H9 (cell line): Measurements from ENCODE around the gene MAPK14. TPM values are rescaled to one million over a fixed set of nuclear protein-coding genes. Genes with fewer than 3 reads are reported as not detected.

Experiments used
- DNase-seq: peaks from one replicate; pipeline ENCODE4 v3.0.0-alpha.2; 2017
- H2AFZ ChIP-seq: one replicate; pipeline ENCODE4 v1.6.1; 2013; ENCODE audit warnings: mild to moderate bottlenecking, low read length, control low read depth, moderate library complexity
- H2AK5ac ChIP-seq: 2 replicates; pipeline ENCODE4 v1.6.1; 2013; ENCODE audit warnings: low read length, control low read depth, mixed read lengths; ENCODE audit not compliant: insufficient read length
- H2BK120ac ChIP-seq: one replicate; pipeline ENCODE4 v1.6.1; 2013; ENCODE audit warnings: low read depth, mild to moderate bottlenecking, low read length, control low read depth, inconsistent platforms; ENCODE audit not compliant: poor library complexity, severe bottlenecking
- H2BK12ac ChIP-seq: 2 replicates; pipeline ENCODE4 v1.6.1; 2013; ENCODE audit warnings: low read length, control low read depth, mixed read lengths, low read depth; ENCODE audit not compliant: insufficient read length
- H2BK15ac ChIP-seq: 2 replicates; pipeline ENCODE4 v1.6.1; 2013; ENCODE audit warnings: low read depth, low read length, control low read depth
- H2BK20ac ChIP-seq: one replicate; pipeline ENCODE4 v1.6.1; 2013; ENCODE audit warnings: low read depth, mild to moderate bottlenecking, low read length, control low read depth, inconsistent platforms; ENCODE audit not compliant: poor library complexity, severe bottlenecking
- H2BK5ac ChIP-seq: 2 replicates; pipeline ENCODE4 v1.6.1; 2013; ENCODE audit warnings: low read length, control low read depth, mixed read lengths; ENCODE audit not compliant: insufficient read length
- H3K14ac ChIP-seq: 2 replicates; pipeline ENCODE4 v1.6.1; 2013; ENCODE audit warnings: low read length, control low read depth; ENCODE audit not compliant: insufficient read depth
- H3K18ac ChIP-seq: 2 replicates; pipeline ENCODE4 v1.6.1; 2013; ENCODE audit warnings: low read depth, mild to moderate bottlenecking, mixed read lengths, low read length, control low read depth; ENCODE audit not compliant: insufficient read length
- H3K23ac ChIP-seq: 2 replicates; pipeline ENCODE4 v1.6.1; 2013; ENCODE audit warnings: low read length, control low read depth, mixed read lengths, low read depth; ENCODE audit not compliant: insufficient read length
- H3K23me2 ChIP-seq: 2 replicates; pipeline ENCODE4 v1.6.1; 2013; ENCODE audit warnings: low read depth, mild to moderate bottlenecking, mixed read lengths, low read length, control low read depth; ENCODE audit not compliant: insufficient read length, poor library complexity, severe bottlenecking
- H3K27ac ChIP-seq: 2 replicates; pipeline ENCODE4 v1.5.1; 2013; ENCODE audit warnings: low read length, control low read depth, mixed read lengths, low read depth; ENCODE audit not compliant: insufficient read length
- H3K27me3 ChIP-seq: 2 replicates; pipeline ENCODE4 v1.6.1; 2013; ENCODE audit warnings: low read length, control low read depth, inconsistent platforms; ENCODE audit not compliant: insufficient read depth
- H3K4ac ChIP-seq: 2 replicates; pipeline ENCODE4 v1.6.1; 2013; ENCODE audit warnings: low read depth, mild to moderate bottlenecking, control low read depth, inconsistent platforms, low read length, moderate library complexity
- H3K4me1 ChIP-seq: 2 replicates; pipeline ENCODE4 v1.6.1; 2013; ENCODE audit warnings: low read length, control low read depth, inconsistent platforms; ENCODE audit not compliant: insufficient read depth
- H3K4me2 ChIP-seq: 2 replicates; pipeline ENCODE4 v1.6.1; 2013; ENCODE audit warnings: low read length, control low read depth, mixed read lengths; ENCODE audit not compliant: insufficient read length, insufficient read depth
- H3K56ac ChIP-seq: 2 replicates; pipeline ENCODE4 v1.6.1; 2013; ENCODE audit warnings: low read depth, mild to moderate bottlenecking, mixed read lengths, low read length, control low read depth; ENCODE audit not compliant: insufficient read length
- H3K79me1 ChIP-seq: 2 replicates; pipeline ENCODE4 v1.6.1; 2013; ENCODE audit warnings: low read depth, mild to moderate bottlenecking, moderate library complexity, low read length, control low read depth, inconsistent platforms; ENCODE audit not compliant: insufficient read depth, poor library complexity, severe bottlenecking
- H3K79me2 ChIP-seq: 2 replicates; pipeline ENCODE4 v1.6.1; 2013; ENCODE audit warnings: low read length, control low read depth, inconsistent platforms; ENCODE audit not compliant: insufficient read depth
- H3K9ac ChIP-seq: 2 replicates; pipeline ENCODE4 v1.6.1; 2013; ENCODE audit warnings: low read length, control low read depth, mixed read lengths; ENCODE audit not compliant: insufficient read length; ENCODE audit errors: extremely low read depth
- H3K9me3 ChIP-seq: one replicate; pipeline ENCODE4 v1.6.1; 2013; ENCODE audit warnings: low read depth, low read length, inconsistent platforms; ENCODE audit not compliant: control insufficient read depth
- H3T11ph ChIP-seq: one replicate; pipeline ENCODE4 v1.6.1; 2013; ENCODE audit warnings: mild to moderate bottlenecking, low read length, control low read depth, inconsistent platforms
- H4K20me1 ChIP-seq: one replicate; pipeline ENCODE4 v1.6.1; 2013; ENCODE audit not compliant: control insufficient read depth, insufficient read length, insufficient read depth
- H4K5ac ChIP-seq: 2 replicates; pipeline ENCODE4 v1.6.1; 2013; ENCODE audit warnings: low read depth, mild to moderate bottlenecking, mixed read lengths, low read length, control low read depth; ENCODE audit not compliant: insufficient read length
- H4K8ac ChIP-seq: replicated peaks from 2 replicates; pipeline ENCODE4 v1.6.1; 2013; ENCODE audit warnings: low read length, control low read depth, mixed read lengths, low read depth; ENCODE audit not compliant: insufficient read length
- H4K91ac ChIP-seq: 2 replicates; pipeline ENCODE4 v1.6.1; 2013; ENCODE audit warnings: low read depth, mild to moderate bottlenecking, moderate library complexity, mixed read lengths, low read length, control low read depth; ENCODE audit not compliant: insufficient read length
- H3K27ac Mint-ChIP-seq, 3 experiments: 2 replicates in 2 of 3; 3 replicates in 1 of 3; pipeline ENCODE4 v1.8.0; 2020 to 2021; ENCODE audit warnings: mixed read lengths in 3 of 3, mild to moderate bottlenecking in 1 of 3, moderate library complexity in 1 of 3
- H3K27me3 Mint-ChIP-seq: 2 replicates; pipeline ENCODE4 v1.8.0; 2021; ENCODE audit warnings: low read depth, mild to moderate bottlenecking, moderate library complexity, mixed read lengths
- H3K36me3 Mint-ChIP-seq, 3 experiments: 2 replicates in 2 of 3; 3 replicates in 1 of 3; pipeline ENCODE4 v1.8.0; 2020 to 2021; ENCODE audit warnings: low read depth in 3 of 3, mixed read lengths in 3 of 3; ENCODE audit not compliant: insufficient read depth in 1 of 3
- H3K4me1 Mint-ChIP-seq, 2 experiments: 2 replicates each; pipeline ENCODE4 v1.8.0; 2020; ENCODE audit warnings: mixed read lengths in 2 of 2
- H3K4me3 Mint-ChIP-seq, 2 experiments: 2 replicates in 1 of 2; 3 replicates in 1 of 2; pipeline ENCODE4 v1.8.0; 2020 to 2021; ENCODE audit warnings: mild to moderate bottlenecking in 2 of 2, mixed read lengths in 2 of 2, moderate library complexity in 1 of 2
- H3K9me3 Mint-ChIP-seq, 2 experiments: 2 replicates in 1 of 2; 3 replicates in 1 of 2; pipeline ENCODE4 v1.8.0; 2020; ENCODE audit warnings: mild to moderate bottlenecking in 2 of 2, mixed read lengths in 2 of 2, moderate library complexity in 1 of 2
- WGBS: extraction: QIAGEN DNeasy Blood & Tissue Kit; methylation state at CpG from one replicate; pipeline ENCODE4 v1.1.7; 2013; ENCODE audit warnings: missing lambda C conversion rate, low lambda C conversion rate, mixed read lengths; ENCODE audit not compliant: insufficient read length; ENCODE audit errors: extremely low coverage; 5-methylcytosine and 5-hydroxymethylcytosine counted together
- total RNA-seq: library from RNA; stranded (reverse); gene quantifications from 2 replicates; pipeline ENCODE4 v1.2.1, GENCODE V29; 2021
- TF ChIP-seq, protein P1 (sequence below): fragments of 200-600 bp; sonication (generic); conservative IDR thresholded peaks from 3 replicates; pipeline ENCODE4 v1.8.0; 2021; ENCODE audit warnings: antibody characterized with exemption, mild to moderate bottlenecking

Gene MAPK14
- total RNA-seq, 1 experiment from 2014 or later: 40.5 TPM

DNA sequence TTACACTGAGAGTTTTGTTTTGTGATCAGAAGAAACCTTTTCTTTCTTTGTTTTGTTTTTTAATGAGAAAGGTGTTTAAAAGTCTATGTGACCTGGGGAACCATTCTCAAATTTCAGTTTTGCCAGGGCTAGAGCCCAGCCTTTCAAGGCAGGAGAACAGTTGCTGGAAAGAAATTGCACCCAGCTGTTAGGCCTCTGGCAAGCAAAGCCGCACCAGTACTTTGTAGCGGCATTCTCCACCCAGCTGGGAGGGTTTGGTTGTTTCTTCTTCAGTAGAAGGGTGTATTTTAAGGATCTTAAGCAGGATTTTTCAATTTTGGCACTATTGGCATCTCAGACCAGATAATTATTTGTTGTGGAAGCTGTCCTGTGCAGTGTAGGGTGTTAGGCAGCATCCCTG, 86.1 kb downstream of the MAPK14 start:
- WGBS: no CpG with 5 or more reads among the region's 2 CpGs
- no peak overlapping the region for H3K27ac ChIP-seq
- Mint-ChIP-seq H3K27ac (no peak overlapping the region), H3K4me3 (no peak overlapping the region), H3K36me3 (peaks cover under 1 to 22% (median 9%) of the 10 kb centered on the region in 3 experiments), H3K4me1 (peaks cover 15 to 16% of the 10 kb centered on the region in 2 experiments), H3K9me3 (no peaks in the 10 kb centered on the region), H3K27me3 (no peaks in the 10 kb centered on the region)
- no peak overlapping the region for H4K91ac ChIP-seq
- H2BK5ac ChIP-seq: no peak overlapping the region
- no peak overlapping the region for H3K4ac ChIP-seq
- no peaks in the 10 kb centered on the region for H3K9me3 ChIP-seq
- no peak overlapping the region for H4K8ac ChIP-seq
- H3K9ac ChIP-seq: no peak overlapping the region
- no peak overlapping the region for H2BK15ac ChIP-seq
- H3K14ac ChIP-seq: no peak overlapping the region
- H2BK12ac ChIP-seq: no peak overlapping the region
- no peak overlapping the region for H2AFZ ChIP-seq
- H2BK120ac ChIP-seq: no peak overlapping the region
- H2BK20ac ChIP-seq: no peak overlapping the region
- no peaks in the 10 kb centered on the region for H3K27me3 ChIP-seq
- no peak overlapping the region for H4K5ac ChIP-seq
- H3K79me2 ChIP-seq: no peaks in the 10 kb centered on the region
- TF ChIP-seq, protein P1, sequence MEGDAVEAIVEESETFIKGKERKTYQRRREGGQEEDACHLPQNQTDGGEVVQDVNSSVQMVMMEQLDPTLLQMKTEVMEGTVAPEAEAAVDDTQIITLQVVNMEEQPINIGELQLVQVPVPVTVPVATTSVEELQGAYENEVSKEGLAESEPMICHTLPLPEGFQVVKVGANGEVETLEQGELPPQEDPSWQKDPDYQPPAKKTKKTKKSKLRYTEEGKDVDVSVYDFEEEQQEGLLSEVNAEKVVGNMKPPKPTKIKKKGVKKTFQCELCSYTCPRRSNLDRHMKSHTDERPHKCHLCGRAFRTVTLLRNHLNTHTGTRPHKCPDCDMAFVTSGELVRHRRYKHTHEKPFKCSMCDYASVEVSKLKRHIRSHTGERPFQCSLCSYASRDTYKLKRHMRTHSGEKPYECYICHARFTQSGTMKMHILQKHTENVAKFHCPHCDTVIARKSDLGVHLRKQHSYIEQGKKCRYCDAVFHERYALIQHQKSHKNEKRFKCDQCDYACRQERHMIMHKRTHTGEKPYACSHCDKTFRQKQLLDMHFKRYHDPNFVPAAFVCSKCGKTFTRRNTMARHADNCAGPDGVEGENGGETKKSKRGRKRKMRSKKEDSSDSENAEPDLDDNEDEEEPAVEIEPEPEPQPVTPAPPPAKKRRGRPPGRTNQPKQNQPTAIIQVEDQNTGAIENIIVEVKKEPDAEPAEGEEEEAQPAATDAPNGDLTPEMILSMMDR: no peak
- no peaks in the 10 kb centered on the region for H4K20me1 ChIP-seq
- no peak for DNase-seq
- H3K18ac ChIP-seq: no peak overlapping the region
- H3K23me2 ChIP-seq: no peaks in the 10 kb centered on the region
- no peak overlapping the region for H3K23ac ChIP-seq
- H3T11ph ChIP-seq: no peak overlapping the region
- H3K56ac ChIP-seq: no peak overlapping the region
- no peaks in the 10 kb centered on the region for H3K79me1 ChIP-seq
- H2AK5ac ChIP-seq: no peak overlapping the region
- no peaks in the 10 kb centered on the region for H3K4me1 ChIP-seq
- no peak overlapping the region for H3K4me2 ChIP-seq
